ENCODE results near the gene TRPC4AP.

Gene TRPC4AP

DNA sequence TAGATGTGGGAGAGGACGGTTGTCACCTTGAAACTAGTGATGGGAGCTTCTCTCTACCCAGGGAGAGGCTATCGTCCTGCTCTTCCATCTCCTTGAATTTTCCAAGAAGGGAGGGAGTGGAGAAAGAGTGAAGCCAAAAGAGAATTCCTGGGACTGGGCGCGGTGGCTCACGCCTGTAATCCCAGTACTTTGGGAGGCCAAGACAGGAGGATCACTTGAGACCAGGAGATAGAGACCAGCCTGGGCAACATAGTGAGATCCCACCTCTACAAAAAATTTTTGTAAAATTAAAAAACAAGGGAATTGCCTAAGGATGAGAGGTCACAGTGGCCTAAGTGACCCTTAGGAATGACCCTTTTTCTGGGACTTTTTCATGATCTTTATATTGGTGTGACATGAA lies 128.1 kb downstream of the TRPC4AP start:
- H3K4me2 ChIP-seq (ENCODE audit: low read depth, low read length): no peak overlapping the region
- no peaks in the 10 kb centered on the region for H3K27me3 ChIP-seq (replicated peaks; ENCODE audit: insufficient read depth, low read length)
- H3K9ac ChIP-seq (ENCODE audit: low read length): no peak overlapping the region
- no peaks in the 10 kb centered on the region for H3K79me2 ChIP-seq (ENCODE audit: low read length)
- DNase-seq: no peak
- no peaks in the 10 kb centered on the region for H3F3A ChIP-seq (ENCODE audit: insufficient read depth, low read length)
- H3K36me3 ChIP-seq (replicated peaks; ENCODE audit: insufficient read depth, low read length): no peaks in the 10 kb centered on the region
- no peaks in the 10 kb centered on the region for H3K9me2 ChIP-seq (replicated peaks; ENCODE audit: insufficient read depth, low read length)
- TF ChIP-seq EZH2phosphoT487 (IDR thresholded peaks at IDR 0.05; ENCODE audit: low read length) (no peak), EZH2 (optimal IDR thresholded peaks at IDR 0.05; ENCODE audit: low read depth, low read length) (no peak)
- TF ChIP-seq, protein P1, sequence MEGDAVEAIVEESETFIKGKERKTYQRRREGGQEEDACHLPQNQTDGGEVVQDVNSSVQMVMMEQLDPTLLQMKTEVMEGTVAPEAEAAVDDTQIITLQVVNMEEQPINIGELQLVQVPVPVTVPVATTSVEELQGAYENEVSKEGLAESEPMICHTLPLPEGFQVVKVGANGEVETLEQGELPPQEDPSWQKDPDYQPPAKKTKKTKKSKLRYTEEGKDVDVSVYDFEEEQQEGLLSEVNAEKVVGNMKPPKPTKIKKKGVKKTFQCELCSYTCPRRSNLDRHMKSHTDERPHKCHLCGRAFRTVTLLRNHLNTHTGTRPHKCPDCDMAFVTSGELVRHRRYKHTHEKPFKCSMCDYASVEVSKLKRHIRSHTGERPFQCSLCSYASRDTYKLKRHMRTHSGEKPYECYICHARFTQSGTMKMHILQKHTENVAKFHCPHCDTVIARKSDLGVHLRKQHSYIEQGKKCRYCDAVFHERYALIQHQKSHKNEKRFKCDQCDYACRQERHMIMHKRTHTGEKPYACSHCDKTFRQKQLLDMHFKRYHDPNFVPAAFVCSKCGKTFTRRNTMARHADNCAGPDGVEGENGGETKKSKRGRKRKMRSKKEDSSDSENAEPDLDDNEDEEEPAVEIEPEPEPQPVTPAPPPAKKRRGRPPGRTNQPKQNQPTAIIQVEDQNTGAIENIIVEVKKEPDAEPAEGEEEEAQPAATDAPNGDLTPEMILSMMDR (IDR thresholded peaks at IDR 0.05; ENCODE audit: low read length): no peak
- no peak overlapping the region for H3K4me3 ChIP-seq (ENCODE audit: low read length)
- H3K27ac ChIP-seq (ENCODE audit: low read length): no peak overlapping the region
- no peak overlapping the region for H2AFZ ChIP-seq (ENCODE audit: low read length)
- H3K9me3 ChIP-seq (replicated peaks; ENCODE audit: insufficient read depth, low read length): no peaks in the 10 kb centered on the region
- H4K20me1 ChIP-seq (ENCODE audit: insufficient read depth, low read length): no peaks in the 10 kb centered on the region
- H3K4me1 ChIP-seq (ENCODE audit: low read length): no peaks in the 10 kb centered on the region

DNA sequence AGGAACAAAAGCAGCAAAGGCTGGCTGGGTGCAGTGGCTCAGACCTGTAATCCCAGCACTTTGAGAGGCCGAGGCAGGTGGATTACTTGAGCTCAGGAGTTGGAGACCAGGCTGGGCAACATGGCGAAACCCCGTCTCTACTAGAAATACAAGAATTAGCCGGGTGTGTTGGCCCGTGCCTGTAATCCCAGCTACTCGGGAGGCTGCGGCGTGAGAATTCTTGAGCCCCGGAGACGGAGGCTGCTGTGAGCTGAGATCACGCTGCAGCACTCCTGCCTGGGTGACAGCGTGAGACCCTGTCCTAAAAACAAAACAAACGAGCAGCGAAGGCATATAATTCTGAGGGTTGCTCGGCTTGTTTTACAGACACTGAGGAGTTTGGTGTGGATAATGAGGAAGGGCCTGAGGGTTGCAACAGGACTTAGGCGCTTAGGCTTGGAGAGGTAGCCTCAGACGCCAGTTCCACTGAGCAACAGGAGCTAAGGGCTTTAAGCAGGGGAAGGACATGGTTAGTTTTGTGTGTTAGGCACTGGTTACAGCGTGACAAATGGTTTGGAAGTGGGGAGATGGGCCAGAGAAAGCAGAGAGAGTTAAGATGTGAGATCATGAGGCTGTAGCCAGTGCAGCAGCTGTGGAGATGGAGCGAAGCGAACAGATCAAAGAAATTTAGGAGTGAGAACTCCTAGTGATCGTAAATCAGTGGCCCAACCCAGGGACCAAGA lies 135.7 kb downstream of the TRPC4AP start:
- Histone ChIP-seq H3K27me3 (replicated peaks; ENCODE audit: insufficient read depth, low read length) (no peaks in the 10 kb centered on the region), H3K4me2 (ENCODE audit: low read depth, low read length) (no peak overlapping the region), H3K79me2 (ENCODE audit: low read length) (no peaks in the 10 kb centered on the region), H3K9ac (ENCODE audit: low read length) (no peak overlapping the region), H3K27ac (ENCODE audit: low read length) (no peak overlapping the region), H3K9me3 (replicated peaks; ENCODE audit: insufficient read depth, low read length) (no peaks in the 10 kb centered on the region), H3K9me2 (replicated peaks; ENCODE audit: insufficient read depth, low read length) (no peaks in the 10 kb centered on the region), H3K4me1 (ENCODE audit: low read length) (peaks cover 8% of the 10 kb centered on the region), H2AFZ (ENCODE audit: low read length) (no peak overlapping the region), H4K20me1 (ENCODE audit: insufficient read depth, low read length) (no peaks in the 10 kb centered on the region), H3F3A (ENCODE audit: insufficient read depth, low read length) (no peaks in the 10 kb centered on the region; the same call in 1 of the 2 replicates), H3K36me3 (replicated peaks; ENCODE audit: insufficient read depth, low read length) (no peaks in the 10 kb centered on the region), H3K4me3 (ENCODE audit: low read length) (no peak overlapping the region)
- TF ChIP-seq EZH2phosphoT487 (IDR thresholded peaks at IDR 0.05; ENCODE audit: low read length) (no peak), EZH2 (optimal IDR thresholded peaks at IDR 0.05; ENCODE audit: low read depth, low read length) (no peak)
- TF ChIP-seq, protein P1 (IDR thresholded peaks at IDR 0.05; ENCODE audit: low read length): no peak
- DNase-seq: no peak

DNA sequence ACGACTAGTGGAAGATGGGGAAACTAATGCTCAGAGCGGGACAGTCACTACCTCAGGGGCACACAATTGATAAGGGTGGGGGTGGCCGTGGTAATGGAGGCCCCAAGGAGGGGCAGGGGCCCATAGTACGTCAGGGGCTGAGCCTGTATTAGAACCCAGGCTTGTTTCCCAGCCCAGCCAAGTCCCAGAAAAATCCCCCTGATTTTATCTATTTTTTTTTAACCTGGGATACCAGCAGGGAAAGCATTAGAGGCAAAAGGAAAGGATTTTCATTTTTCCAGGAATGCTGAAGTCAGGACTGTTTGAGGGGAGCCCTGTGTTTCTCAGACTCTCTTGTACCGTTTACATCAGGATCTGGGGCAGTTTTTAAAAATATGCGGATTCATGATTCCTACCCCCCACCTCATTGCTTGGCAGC lies 136.6 kb downstream of the TRPC4AP start:
- Histone ChIP-seq H3K4me2 (ENCODE audit: low read depth, low read length) (peak overlapping the region; percentile 83), H3K9me3 (replicated peaks; ENCODE audit: insufficient read depth, low read length) (no peaks in the 10 kb centered on the region), H3K4me3 (ENCODE audit: low read length) (peak overlapping the region; percentile 85), H2AFZ (ENCODE audit: low read length) (peak overlapping the region; percentile 94), H3K9me2 (replicated peaks; ENCODE audit: insufficient read depth, low read length) (no peaks in the 10 kb centered on the region), H4K20me1 (ENCODE audit: insufficient read depth, low read length) (no peaks in the 10 kb centered on the region), H3K4me1 (ENCODE audit: low read length) (peaks cover 8% of the 10 kb centered on the region), H3K79me2 (ENCODE audit: low read length) (no peaks in the 10 kb centered on the region), H3K27me3 (replicated peaks; ENCODE audit: insufficient read depth, low read length) (no peaks in the 10 kb centered on the region), H3K27ac (ENCODE audit: low read length) (peak overlapping the region; percentile 11; the same call in 1 of the 2 replicates), H3K36me3 (replicated peaks; ENCODE audit: insufficient read depth, low read length) (no peaks in the 10 kb centered on the region), H3F3A (ENCODE audit: insufficient read depth, low read length) (no peaks in the 10 kb centered on the region; the same call in 1 of the 2 replicates), H3K9ac (ENCODE audit: low read length) (peak overlapping the region; percentile 81; the same call in 1 of the 2 replicates)
- no peak for TF ChIP-seq EZH2phosphoT487 (IDR thresholded peaks at IDR 0.05; ENCODE audit: low read length)
- TF ChIP-seq, protein P1 (IDR thresholded peaks at IDR 0.05; ENCODE audit: low read length): no peak
- no peak for TF ChIP-seq EZH2 (optimal IDR thresholded peaks at IDR 0.05; ENCODE audit: low read depth, low read length)
- DNase-seq: no peak
